Pancreas (tissue), 10 donors: ENCODE data around the gene ATP8B4. TPM values are rescaled to one million over a fixed set of nuclear protein-coding genes. Genes with fewer than 3 reads are reported as not detected.
"Not testable (repeated sequence)": the region's sequence is repeated elsewhere in the genome, so short reads cannot be mapped to it uniquely, and the experiment has no call there.

Experiments
- ATAC-seq, 4 donors: fragments of 200-7000 bp; cut with Tn5 transposase; one replicate each; pipeline versions ENCODE4 v1.8.0 to v1.9.1; 2020; ENCODE audit warnings: mild to moderate bottlenecking in 4 of 4, moderate library complexity in 4 of 4
- DNase-seq, 6 donors: peaks; one replicate each; pipeline ENCODE4 v3.0.0-alpha.2; 2020
- FAIRE-seq: peaks from 2 replicates; lab custom pipeline; 2012; peaks lifted over from hg19 to GRCh38; lab: Jason Lieb, UNC
- H3K27ac ChIP-seq, 4 donors: fragments of 200-600 bp; sonication (generic); 1 replicate in 3 of 4; 2 replicates in 1 of 4; pipeline versions ENCODE4 v1.5.0 to v1.8.0; 2020
- H3K27me3 ChIP-seq, 4 donors: fragments of 200-600 bp; one replicate each; pipeline ENCODE4 v1.8.0; 2021
- H3K36me3 ChIP-seq, 3 donors: fragments of 200-600 bp; sonication (generic) in 1 of 3; one replicate each; pipeline versions ENCODE4 v1.5.0 to v1.8.0; 2020 to 2021
- H3K4me1 ChIP-seq, 3 donors: fragments of 200-600 bp; one replicate each; pipeline ENCODE4 v1.8.0; 2021
- H3K4me3 ChIP-seq, 4 donors: fragments of 200-600 bp; sonication (generic) in 2 of 4; one replicate each; pipeline versions ENCODE4 v1.5.0 to v1.8.0; 2020 to 2021
- H3K9me3 ChIP-seq, 4 donors: fragments of 200-600 bp; one replicate each; pipeline ENCODE4 v1.8.0; 2021
- WGBS, 2 donors: extraction: QIAGEN DNeasy Blood & Tissue Kit; methylation state at CpG; one replicate each; pipeline ENCODE4 v1.1.7; 2013; 5-methylcytosine and 5-hydroxymethylcytosine counted together
- intact Hi-C, 3 donors: fragments of 100-400 bp; cut with DNase I; formaldehyde crosslinking; loops; one replicate each; pipeline versions ENCODE4 v1.11.1 to v1.14.2; 2022
- polyA plus RNA-seq, 2 donors: library from polyadenylated mRNA; stranded (reverse); fragments of 200-250 nt; gene quantifications; one replicate each; pipeline ENCODE4 v1.2.3, GENCODE V29; 2013
- total RNA-seq, 6 donors: library from RNA; stranded (reverse); fragmentation: NEBNext Ultra II Directional in 4 of 6; extraction: Animal tissue kit (Norgen Biotek cat#: 25700) in 4 of 6; gene quantifications; one replicate each; pipeline versions ENCODE4 v1.2.1 to v1.2.4, GENCODE V29; 2021 to 2023
- TF ChIP-seq, protein P1 (sequence below), 4 donors: fragments of 200-600 bp; sonication (generic) in 3 of 4; IDR thresholded peaks; one replicate each; pipeline versions ENCODE4 v1.5.0 to v1.8.0; 2021; ENCODE audit warnings: antibody characterized with exemption in 4 of 4
- donor health status: healthy with polysubstance abuse.
- donor health status: DM: no; HTN: no; CAD: no; lungs with moderate emphysema.
- donor health status: DM: no; HTN: no; CAD: no.
- donor health status: control.
- donor health status: control.
- donor health status: Bipolar disorder and iron deficiency.
- donor health status: DM: yes; HTN: yes; CAD: no.
- donor health status: DM: no; HTN: no; CAD: no.
- donor health status: DM: no; HTN: no; CAD: no.
- donor health status: DM: yes; HTN: yes; CAD: no.

The ATP8B4 gene
- total and polyA plus RNA-seq, 8 donors = 0.55 to 5.3 (median 0.97) TPM

DNA sequence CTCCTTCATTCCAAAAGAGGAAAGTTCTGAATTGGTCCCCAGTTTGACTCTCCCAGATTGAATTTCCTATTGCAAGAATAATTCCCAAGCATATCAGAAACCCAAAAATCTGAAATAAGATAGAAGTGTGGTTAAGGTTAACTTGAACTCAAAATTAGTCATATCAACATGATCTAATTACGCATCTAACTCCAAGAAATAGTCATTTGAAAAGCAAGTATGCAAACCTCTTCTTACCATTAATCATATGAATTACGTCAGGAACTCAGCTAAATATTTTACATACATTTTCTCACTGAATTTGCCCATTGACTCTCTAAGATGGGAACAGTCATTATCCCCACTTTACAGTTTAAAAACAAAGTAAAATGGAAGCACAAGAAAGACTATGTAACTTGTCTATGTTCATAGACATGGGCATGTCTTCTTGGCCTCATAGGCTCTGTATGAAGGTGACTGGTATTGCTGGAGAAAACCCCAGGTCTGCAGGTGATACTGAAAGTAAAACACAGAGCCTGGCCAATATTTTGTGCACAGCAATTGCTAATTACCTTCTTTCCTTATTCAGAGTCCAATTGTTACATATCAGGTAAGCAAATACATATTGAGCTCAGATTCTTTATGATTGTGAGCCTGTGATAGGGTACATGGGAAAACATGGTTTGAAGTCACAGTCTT is 139.2 kb downstream of the ATP8B4 start:
- H3K4me3 ChIP-seq = no peak overlapping the region
- DNase-seq (no peak), FAIRE-seq (no peak), ATAC-seq (no peak)
- H3K27me3 ChIP-seq = no peaks in the 10 kb centered on the region
- WGBS, 2 donors = 79 to 85% methylated on average over 2 of the region's 2 CpGs
- H3K9me3 ChIP-seq = no peaks in the 10 kb centered on the region
- H3K4me1 ChIP-seq = no peaks in the 10 kb centered on the region
- H3K36me3 ChIP-seq = no peaks in the 10 kb centered on the region
- H3K27ac ChIP-seq = no peak overlapping the region
- TF ChIP-seq, protein P1, sequence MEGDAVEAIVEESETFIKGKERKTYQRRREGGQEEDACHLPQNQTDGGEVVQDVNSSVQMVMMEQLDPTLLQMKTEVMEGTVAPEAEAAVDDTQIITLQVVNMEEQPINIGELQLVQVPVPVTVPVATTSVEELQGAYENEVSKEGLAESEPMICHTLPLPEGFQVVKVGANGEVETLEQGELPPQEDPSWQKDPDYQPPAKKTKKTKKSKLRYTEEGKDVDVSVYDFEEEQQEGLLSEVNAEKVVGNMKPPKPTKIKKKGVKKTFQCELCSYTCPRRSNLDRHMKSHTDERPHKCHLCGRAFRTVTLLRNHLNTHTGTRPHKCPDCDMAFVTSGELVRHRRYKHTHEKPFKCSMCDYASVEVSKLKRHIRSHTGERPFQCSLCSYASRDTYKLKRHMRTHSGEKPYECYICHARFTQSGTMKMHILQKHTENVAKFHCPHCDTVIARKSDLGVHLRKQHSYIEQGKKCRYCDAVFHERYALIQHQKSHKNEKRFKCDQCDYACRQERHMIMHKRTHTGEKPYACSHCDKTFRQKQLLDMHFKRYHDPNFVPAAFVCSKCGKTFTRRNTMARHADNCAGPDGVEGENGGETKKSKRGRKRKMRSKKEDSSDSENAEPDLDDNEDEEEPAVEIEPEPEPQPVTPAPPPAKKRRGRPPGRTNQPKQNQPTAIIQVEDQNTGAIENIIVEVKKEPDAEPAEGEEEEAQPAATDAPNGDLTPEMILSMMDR (IDR thresholded peaks at IDR 0.05) = no peak
- intact Hi-C loops = no loop called here

DNA sequence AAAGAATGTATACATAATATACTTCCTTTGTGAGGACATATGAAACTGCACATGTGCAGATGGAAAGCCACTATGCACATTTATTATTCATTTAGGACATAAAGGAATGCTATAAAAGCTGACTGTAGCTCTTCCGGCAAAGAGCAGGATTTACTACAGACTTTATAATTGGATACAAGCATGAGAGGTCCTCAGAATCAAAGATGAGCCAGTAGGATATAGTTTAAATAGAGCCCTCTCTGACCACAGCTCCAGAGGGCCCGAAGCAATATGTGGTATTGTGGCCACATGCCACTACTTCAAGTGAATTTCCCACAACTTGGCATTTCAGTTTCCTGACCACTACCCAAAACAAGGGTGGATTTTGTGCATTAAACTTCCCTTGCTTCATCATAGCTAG is 140.9 kb downstream of the ATP8B4 start:
- Histone ChIP-seq H3K9me3 (no peaks in the 10 kb centered on the region), H3K36me3 (no peaks in the 10 kb centered on the region), H3K27ac (no peak overlapping the region), H3K27me3 (peaks cover 0 to 3% (median 0%) of the 10 kb centered on the region in 4 donors), H3K4me1 (no peaks in the 10 kb centered on the region), H3K4me3 (no peak overlapping the region)
- TF ChIP-seq, protein P1 (IDR thresholded peaks at IDR 0.05) = no peak
- ATAC-seq (no peak), DNase-seq (no peak), FAIRE-seq (no peak)
- intact Hi-C loops = no loop called here
- WGBS, 2 donors = 40 to 47% methylated on average over 2 of the region's 2 CpGs

DNA sequence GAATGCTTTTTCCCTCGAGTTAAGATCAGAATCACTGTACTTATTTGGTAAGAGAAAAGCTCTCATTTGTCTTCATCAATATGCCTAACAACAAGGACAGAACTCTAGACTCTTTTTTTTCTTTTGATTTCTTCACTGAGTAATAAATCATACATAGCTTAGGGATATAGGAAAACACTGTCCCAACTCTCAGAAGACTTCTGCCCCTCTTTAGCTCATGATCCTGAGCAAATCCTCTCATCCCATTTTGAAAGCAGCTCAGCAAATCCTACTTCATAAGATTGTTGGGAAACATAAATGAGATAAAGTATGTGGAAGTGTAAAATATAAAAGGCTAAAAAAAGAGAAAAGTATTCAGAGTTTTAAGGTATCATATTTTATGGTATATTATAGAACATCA is 141.7 kb downstream of the ATP8B4 start:
- H3K27me3 ChIP-seq = peaks cover 0 to 3% (median 0%) of the 10 kb centered on the region in 4 donors
- TF ChIP-seq, protein P1 (IDR thresholded peaks at IDR 0.05) = no peak
- DNase-seq (no peak), FAIRE-seq (no peak), ATAC-seq (no peak)
- intact Hi-C loops = no loop called here
- H3K4me3 ChIP-seq = no peak overlapping the region
- no peaks in the 10 kb centered on the region for H3K9me3 ChIP-seq
- WGBS, 2 donors = 18 to 20% methylated on average over 1 of the region's 1 CpG
- no peaks in the 10 kb centered on the region for H3K36me3 ChIP-seq
- H3K4me1 ChIP-seq = no peaks in the 10 kb centered on the region
- no peak overlapping the region for H3K27ac ChIP-seq

DNA sequence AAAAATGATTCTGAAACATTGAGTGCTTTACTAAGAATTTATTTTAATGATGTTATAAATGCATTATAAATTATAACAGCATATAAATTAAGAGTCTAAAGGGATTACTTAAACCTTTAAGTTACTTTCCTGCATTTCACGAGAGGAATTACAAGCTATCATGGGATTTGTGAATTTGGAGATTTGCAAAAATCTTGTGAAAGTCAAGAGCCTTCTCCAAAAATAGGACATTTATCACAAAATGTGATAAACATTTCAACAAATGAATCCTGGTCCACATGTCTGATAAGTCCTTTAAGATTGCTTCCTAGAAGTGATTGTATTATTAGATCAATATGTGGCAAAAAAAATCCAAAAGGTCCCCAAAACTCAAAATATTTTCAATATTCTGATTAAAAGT is 154.5 kb downstream of the ATP8B4 start:
- intact Hi-C loops = no loop called here
- DNase-seq (no peak), FAIRE-seq (no peak), ATAC-seq (no peak)
- H3K36me3 ChIP-seq = no peaks in the 10 kb centered on the region
- no peaks in the 10 kb centered on the region for H3K9me3 ChIP-seq
- H3K4me1 ChIP-seq = no peaks in the 10 kb centered on the region
- no peaks in the 10 kb centered on the region for H3K27me3 ChIP-seq
- TF ChIP-seq, protein P1 (IDR thresholded peaks at IDR 0.05) = no peak
- 81 to 87% methylated on average over 1 of the region's 1 CpG for WGBS, 2 donors
- no peak overlapping the region for H3K27ac ChIP-seq
- no peak overlapping the region for H3K4me3 ChIP-seq

DNA sequence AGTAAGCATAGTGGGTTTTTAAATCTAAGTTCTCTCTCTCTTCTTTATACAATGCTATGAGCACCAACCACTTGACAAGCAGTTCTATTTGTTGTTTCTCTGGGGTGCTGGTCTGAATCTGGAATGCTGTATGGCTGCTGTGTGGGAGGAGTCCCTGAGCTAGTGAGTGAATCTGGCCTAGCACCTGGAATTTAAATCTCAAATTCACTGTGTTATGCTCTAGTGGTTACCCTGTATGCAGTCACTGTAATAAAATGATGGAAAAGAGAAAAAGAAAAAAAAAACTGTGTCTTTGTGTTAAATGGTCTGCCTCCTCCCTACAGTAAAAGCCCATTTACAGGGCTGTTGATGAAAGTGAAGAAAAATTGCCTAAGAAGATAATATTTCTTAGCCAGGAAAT is 155.0 kb downstream of the ATP8B4 start:
- H3K27ac ChIP-seq = no peak overlapping the region
- DNase-seq (no peak), FAIRE-seq (no peak), ATAC-seq (no peak)
- H3K9me3 ChIP-seq = no peaks in the 10 kb centered on the region
- H3K27me3 ChIP-seq = no peaks in the 10 kb centered on the region
- no peaks in the 10 kb centered on the region for H3K36me3 ChIP-seq
- TF ChIP-seq, protein P1 (IDR thresholded peaks at IDR 0.05) = no peak
- no peaks in the 10 kb centered on the region for H3K4me1 ChIP-seq
- intact Hi-C loops = no loop called here
- H3K4me3 ChIP-seq = no peak overlapping the region

DNA sequence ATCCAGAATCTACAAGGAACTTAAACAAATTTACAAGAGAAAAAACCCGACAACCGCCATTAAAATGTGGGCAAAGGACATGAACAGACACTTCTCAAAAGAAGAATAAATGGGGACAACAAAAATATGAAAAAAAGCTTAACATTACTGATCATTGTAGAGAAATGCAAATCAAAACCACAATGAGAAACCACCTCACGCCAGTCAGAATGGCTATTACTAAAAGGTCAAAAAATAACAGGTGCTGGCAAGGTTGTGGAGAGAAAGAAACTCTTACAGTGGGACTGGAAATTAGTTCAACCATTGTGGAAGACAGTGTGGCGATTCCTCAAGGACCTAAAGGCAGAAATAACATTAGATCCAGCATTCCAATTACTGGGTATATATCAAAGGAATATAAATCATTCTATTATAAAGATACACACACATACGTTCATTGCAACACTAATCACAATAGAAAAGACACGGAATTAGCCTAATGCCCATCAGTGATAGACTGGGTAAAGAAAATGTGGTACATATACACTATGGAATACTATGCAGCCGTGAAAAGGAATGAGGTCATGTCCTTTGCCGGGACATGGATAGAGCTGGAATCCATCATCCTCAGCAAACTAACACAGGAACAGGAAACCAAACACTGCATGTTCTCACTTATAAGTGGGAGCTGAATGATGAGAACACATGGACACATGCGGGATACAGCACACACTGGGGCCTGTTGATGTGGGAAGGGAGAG is 155.8 kb downstream of the ATP8B4 start:
- H3K36me3 ChIP-seq, H3K4me1 ChIP-seq, H3K27ac ChIP-seq, DNase-seq, intact Hi-C loops, ATAC-seq, H3K4me3 ChIP-seq, H3K27me3 ChIP-seq, H3K9me3 ChIP-seq, FAIRE-seq: not testable (repeated sequence)
- 78 to 85% methylated on average over 9 of the region's 9 CpGs for WGBS, 2 donors
